ENCODE results near the gene NHERF1. TPM values are rescaled to one million over a fixed set of nuclear protein-coding genes. Genes with fewer than 3 reads are reported as not detected.
A peak's percentile ranks its signal among the peaks of the same experiment; 100 is the strongest.

The NHERF1 gene
- total RNA-seq, 2 experiments from 2014 or later = 73.2 to 116 TPM

DNA sequence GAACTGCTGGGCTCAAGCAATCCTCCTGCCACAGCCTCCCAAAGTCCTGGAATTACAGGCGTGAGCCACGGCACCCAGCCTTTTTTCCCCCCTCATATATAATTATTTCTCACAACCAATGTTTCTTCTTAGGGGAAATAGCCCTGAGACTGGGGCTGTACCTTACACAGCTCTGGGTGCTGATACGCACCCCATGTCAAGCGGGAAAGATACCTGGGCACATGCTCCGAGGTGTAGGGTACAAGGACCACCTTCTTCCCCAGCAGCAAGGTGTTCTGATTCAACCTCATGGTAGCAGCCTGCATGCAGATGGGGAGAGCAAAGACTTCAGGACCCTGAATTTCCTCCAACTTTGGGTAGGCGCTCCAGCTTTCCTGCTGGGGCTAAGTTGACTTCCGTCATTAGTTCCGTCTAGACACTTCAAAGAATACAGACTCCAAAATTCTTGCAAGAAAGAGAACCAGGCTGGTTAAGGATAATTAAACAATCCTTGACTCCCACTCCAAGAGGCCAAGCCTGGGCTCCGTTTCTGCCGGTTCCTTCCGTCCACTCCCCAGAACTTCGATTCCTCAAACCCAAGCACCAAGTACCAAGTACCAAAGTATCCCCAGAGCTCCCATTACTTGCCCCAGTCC is 27.1 kb downstream of the NHERF1 start:
- BruUV-seq (replicated peaks) = TSS peak; percentile 86
- H3K4me2 ChIP-seq (ENCODE audit: low read length) = peak overlapping the region; percentile 76
- no peak for DNase-seq (ENCODE audit: low spot score)
- H3K4me1 ChIP-seq (ENCODE audit: insufficient read depth, low read length, poor library complexity, severe bottlenecking) = peaks cover 22% of the 10 kb centered on the region
- no peaks in the 10 kb centered on the region; the same call in 1 of the 2 replicates for H4K20me1 ChIP-seq (ENCODE audit: insufficient read depth, low read length)
- CTCF ChIA-PET (ENCODE audit: unreplicated experiment) = interaction anchor here (1.5 to 1.8 kb wide), 2 partner anchors 26 to 30 kb away, joined by 6 to 10 read pairs; no protein-coding TSS in a partner anchor
- peak overlapping the region; percentile 32 for H3K27ac ChIP-seq (ENCODE audit: low read depth, low read length, poor library complexity, severe bottlenecking)
- H2AFZ ChIP-seq (ENCODE audit: low read length) = peak overlapping the region; percentile 53; the same call in 1 of the 2 replicates
- peaks cover 18% of the 10 kb centered on the region for H3K79me2 ChIP-seq (ENCODE audit: insufficient read depth, low read depth, low read length)
- POLR2A ChIA-PET = interaction anchor here (0.6 to 4.4 kb wide), 8 partner anchors 18 to 58 kb away, joined by 3 to 19 read pairs (median 4); no protein-coding TSS in a partner anchor
- intact Hi-C loops (cut with micrococcal nuclease; ENCODE audit: unreplicated experiment) = loop anchor here (1.0 kb wide), 1 partner anchor 27 kb away; the partner anchor contains the start of gene NHERF1
- no peak for TF ChIP-seq EZH2phosphoT487 (IDR thresholded peaks at IDR 0.05; ENCODE audit: borderline replicate concordance, low read depth, low read length)
- TF ChIP-seq, protein P1, sequence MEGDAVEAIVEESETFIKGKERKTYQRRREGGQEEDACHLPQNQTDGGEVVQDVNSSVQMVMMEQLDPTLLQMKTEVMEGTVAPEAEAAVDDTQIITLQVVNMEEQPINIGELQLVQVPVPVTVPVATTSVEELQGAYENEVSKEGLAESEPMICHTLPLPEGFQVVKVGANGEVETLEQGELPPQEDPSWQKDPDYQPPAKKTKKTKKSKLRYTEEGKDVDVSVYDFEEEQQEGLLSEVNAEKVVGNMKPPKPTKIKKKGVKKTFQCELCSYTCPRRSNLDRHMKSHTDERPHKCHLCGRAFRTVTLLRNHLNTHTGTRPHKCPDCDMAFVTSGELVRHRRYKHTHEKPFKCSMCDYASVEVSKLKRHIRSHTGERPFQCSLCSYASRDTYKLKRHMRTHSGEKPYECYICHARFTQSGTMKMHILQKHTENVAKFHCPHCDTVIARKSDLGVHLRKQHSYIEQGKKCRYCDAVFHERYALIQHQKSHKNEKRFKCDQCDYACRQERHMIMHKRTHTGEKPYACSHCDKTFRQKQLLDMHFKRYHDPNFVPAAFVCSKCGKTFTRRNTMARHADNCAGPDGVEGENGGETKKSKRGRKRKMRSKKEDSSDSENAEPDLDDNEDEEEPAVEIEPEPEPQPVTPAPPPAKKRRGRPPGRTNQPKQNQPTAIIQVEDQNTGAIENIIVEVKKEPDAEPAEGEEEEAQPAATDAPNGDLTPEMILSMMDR (conservative IDR thresholded peaks at IDR 0.05; ENCODE audit: low read length) = no peak
- peaks cover 36% of the 10 kb centered on the region for H3K36me3 ChIP-seq (ENCODE audit: insufficient read depth, low read length)
- H3K9me3 ChIP-seq (ENCODE audit: low read length) = no peaks in the 10 kb centered on the region
- peak overlapping the region; percentile 75 for H3K4me3 ChIP-seq (ENCODE audit: low read depth, low read length, poor library complexity, severe bottlenecking)
- no peaks in the 10 kb centered on the region for H3K9me2 ChIP-seq (ENCODE audit: insufficient read depth, low read length)

DNA sequence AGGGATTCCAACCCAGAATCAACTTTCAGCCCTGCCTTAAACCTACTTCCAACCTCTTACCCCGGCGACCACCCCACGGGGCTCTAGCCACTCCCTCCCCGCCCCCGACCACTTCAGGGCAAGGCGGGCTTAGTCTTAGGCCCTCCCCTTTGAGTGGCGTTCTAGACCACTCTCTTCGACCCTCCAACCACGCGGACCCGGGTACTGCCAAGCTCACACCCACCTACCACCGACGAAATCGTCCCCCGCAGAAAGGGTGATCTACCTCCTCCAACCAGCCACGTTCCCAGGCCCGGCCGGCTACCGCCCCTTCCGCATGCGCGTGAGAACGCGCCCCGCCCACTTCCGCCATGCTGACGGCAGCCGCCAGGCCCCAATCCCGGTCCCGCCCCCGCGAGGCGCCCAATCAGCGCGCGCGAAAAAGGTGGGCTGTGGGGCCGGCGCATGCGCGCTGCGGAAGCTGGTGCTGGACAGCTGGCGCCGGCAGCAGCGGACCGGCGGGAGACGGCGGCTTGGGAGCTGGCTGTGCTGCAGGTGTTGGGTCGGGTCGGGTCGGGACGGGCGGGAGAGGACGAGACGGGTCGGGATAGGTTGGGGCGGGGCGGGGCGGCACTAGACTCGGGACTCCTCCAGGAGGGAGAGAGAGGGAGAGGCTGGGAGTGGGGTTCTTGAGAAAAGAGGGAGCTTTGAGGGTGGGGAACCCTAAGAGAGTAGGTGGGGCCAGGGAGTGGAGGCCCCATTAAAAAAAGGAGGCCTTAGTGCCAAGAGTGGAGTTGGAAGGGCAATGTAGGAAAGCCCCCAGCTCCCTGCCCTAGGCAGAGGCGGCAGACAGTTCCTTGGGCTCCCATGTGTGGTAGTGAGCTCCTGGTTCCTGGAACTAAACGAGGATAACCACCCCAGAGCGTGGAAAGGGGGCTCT is 27.9 kb downstream of the NHERF1 start, which contains the start of gene NAT9:
TSS of gene NAT9 (minus strand) at position 302 of the 919 bp plus-strand sequence. CDS start 647 bp downstream, outside the sequence.
- TF ChIP-seq EZH2phosphoT487 (IDR thresholded peaks at IDR 0.05; ENCODE audit: borderline replicate concordance, low read depth, low read length) = no peak
- TF ChIP-seq, protein P1 (conservative IDR thresholded peaks at IDR 0.05; ENCODE audit: low read length) = no peak
- H3K36me3 ChIP-seq (ENCODE audit: insufficient read depth, low read length) = peaks cover 28% of the 10 kb centered on the region
- ChIA-PET CTCF (ENCODE audit: unreplicated experiment) (interaction anchor here (0.6 to 1.8 kb wide), 7 partner anchors 20 to 84 kb away, joined by 3 to 10 read pairs (median 3); no protein-coding TSS in a partner anchor), POLR2A (interaction anchor here (0.6 to 4.4 kb wide), 14 partner anchors 15 to 237 kb away, joined by 3 to 19 read pairs (median 4); partner anchors contain the start of genes FDXR and MRPL58)
- no peaks in the 10 kb centered on the region for H3K9me2 ChIP-seq (ENCODE audit: insufficient read depth, low read length)
- H4K20me1 ChIP-seq (ENCODE audit: insufficient read depth, low read length) = no peaks in the 10 kb centered on the region; the same call in 1 of the 2 replicates
- no peaks in the 10 kb centered on the region for H3K9me3 ChIP-seq (ENCODE audit: low read length)
- intact Hi-C loops (cut with micrococcal nuclease; ENCODE audit: unreplicated experiment) = loop anchor here (1.0 kb wide), 1 partner anchor 28 kb away; the partner anchor contains the start of gene NHERF1
- peak; percentile 100 for DNase-seq (ENCODE audit: low spot score)
- peak within 1 kb of the TSS; percentile 32 for H3K27ac ChIP-seq (ENCODE audit: low read depth, low read length, poor library complexity, severe bottlenecking)
- peaks cover 26% of the 10 kb centered on the region for H3K4me1 ChIP-seq (ENCODE audit: insufficient read depth, low read length, poor library complexity, severe bottlenecking)
- H3K79me2 ChIP-seq (ENCODE audit: insufficient read depth, low read depth, low read length) = peaks cover 18% of the 10 kb centered on the region
- H2AFZ ChIP-seq (ENCODE audit: low read length) = peak within 1 kb of the TSS; percentile 53; the same call in 1 of the 2 replicates
- no TSS peak for BruUV-seq (replicated peaks)
- peak within 1 kb of the TSS; percentile 75 for H3K4me3 ChIP-seq (ENCODE audit: low read depth, low read length, poor library complexity, severe bottlenecking)
- H3K4me2 ChIP-seq (ENCODE audit: low read length) = peak within 1 kb of the TSS; percentile 96

Measured in OCI-LY7 (cell line).